Mucosa of rectum (tissue), 2 donors: ENCODE data around the gene LPIN2.

Experiments
- H3K27ac ChIP-seq, 2 donors: one replicate each; pipeline ENCODE4 v1.7.0; 2013; ENCODE audit warnings: inconsistent platforms in 2 of 2, low read depth in 2 of 2, low read length in 2 of 2
- H3K27me3 ChIP-seq, 2 donors: one replicate each; pipeline ENCODE4 v1.7.0; 2013; ENCODE audit warnings: low read length in 2 of 2; ENCODE audit not compliant: control insufficient read depth in 2 of 2, insufficient read depth in 2 of 2
- H3K36me3 ChIP-seq, 2 donors: one replicate each; pipeline ENCODE4 v1.7.0; 2013; ENCODE audit warnings: low read length in 2 of 2; ENCODE audit not compliant: control insufficient read depth in 2 of 2, insufficient read depth in 2 of 2
- H3K4me1 ChIP-seq, 2 donors: one replicate each; pipeline ENCODE4 v1.7.0; 2013; ENCODE audit warnings: low read length in 2 of 2, mild to moderate bottlenecking in 1 of 2; ENCODE audit not compliant: control insufficient read depth in 2 of 2, insufficient read depth in 2 of 2
- H3K4me3 ChIP-seq, 2 donors: one replicate each; pipeline ENCODE4 v1.7.0; 2013; ENCODE audit warnings: low read length in 2 of 2
- H3K9ac ChIP-seq, 2 donors: one replicate each; pipeline ENCODE4 v1.7.0; 2013; ENCODE audit warnings: low read length in 2 of 2, low read depth in 1 of 2, mild to moderate bottlenecking in 1 of 2
- H3K9me3 ChIP-seq, 2 donors: one replicate each; pipeline ENCODE4 v1.7.0; 2013; ENCODE audit warnings: low read length in 2 of 2; ENCODE audit not compliant: control insufficient read depth in 2 of 2
- donor health status: healthy.
- donor health status: Normal muscosa, but diverticular disease.

LPIN2 gene

GRCh38 chr18:2964361-2965010 is 48.5 kb downstream of the LPIN2 start:
- H3K27me3 ChIP-seq, result no peaks in the 10 kb centered on the region
- H3K9me3 ChIP-seq, result no peaks in the 10 kb centered on the region
- H3K27ac ChIP-seq, result no peak overlapping the region
- no peak overlapping the region for H3K4me3 ChIP-seq
- peaks cover 13 to 17% of the 10 kb centered on the region in 2 donors for H3K4me1 ChIP-seq
- no peaks in the 10 kb centered on the region for H3K36me3 ChIP-seq
- H3K9ac ChIP-seq, result no peak overlapping the region
